SK-N-MC (cell line): ENCODE measurements around the gene AXIN1.

Experiments
- EZH2 ChIP-seq: fragments of 200-600 bp; sonication (generic); IDR thresholded peaks from one replicate; pipeline ENCODE4 v1.6.1; 2017; ENCODE audit warnings: antibody characterized with exemption
- POLR2AphosphoS5 ChIP-seq: IDR thresholded peaks from 2 replicates; pipeline ENCODE4 v1.6.1; 2012; ENCODE audit warnings: mild to moderate bottlenecking, low read depth, low read length, borderline replicate concordance

DNA sequence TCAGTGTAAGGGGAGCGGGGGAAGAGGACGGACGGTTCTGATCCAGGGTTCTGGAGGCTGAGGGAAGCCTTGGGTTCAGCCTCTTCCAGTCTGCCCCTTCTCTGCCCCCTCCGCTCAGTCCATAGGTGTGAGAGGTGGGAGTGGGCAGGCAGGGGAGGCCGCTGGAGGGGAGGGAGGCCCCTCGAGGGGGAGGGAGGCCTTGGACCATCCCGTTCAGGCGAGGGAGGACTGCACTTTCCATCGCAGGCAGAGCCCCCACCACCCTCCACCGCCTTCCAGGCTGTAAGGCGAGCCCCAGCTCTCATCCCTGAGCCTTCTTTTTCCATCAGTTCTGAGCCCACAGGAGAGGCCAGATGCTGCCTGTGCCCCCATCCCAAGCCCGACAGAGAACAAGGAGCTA is 4.2 kb upstream of the AXIN1 start:
- TF ChIP-seq EZH2, result no peak
- no peak for TF ChIP-seq POLR2AphosphoS5
